WTC11 (cell line): ENCODE results near the gene TM9SF3.

Experiments used
- CBFB ChIP-seq: sonication (generic); formaldehyde crosslinking; IDR thresholded peaks from 2 replicates; pipeline ENCODE4 v1.8.1; 2022; ENCODE audit warnings: mild to moderate bottlenecking, low read depth, missing genetic modification reagents
- CTCF ChIP-seq: fragments of 200-600 bp; IDR thresholded peaks from 2 replicates; pipeline ENCODE4 v1.8.0; 2022; ENCODE audit warnings: antibody characterized with exemption
- HMGXB4 ChIP-seq: sonication (generic); formaldehyde crosslinking; IDR thresholded peaks from 2 replicates; pipeline ENCODE4 v1.8.1; 2023; ENCODE audit warnings: mild to moderate bottlenecking, moderate library complexity, missing genetic modification reagents
- STAT6 ChIP-seq: sonication (generic); formaldehyde crosslinking; conservative IDR thresholded peaks from 2 replicates; pipeline ENCODE4 v1.8.1; 2023; ENCODE audit warnings: mild to moderate bottlenecking, low read depth, missing genetic modification reagents, moderate library complexity
- ZNF121 ChIP-seq: sonication (generic); formaldehyde crosslinking; IDR thresholded peaks from 2 replicates; pipeline ENCODE4 v1.8.0; 2023; ENCODE audit warnings: missing genetic modification reagents

GRCh38 chr10:96473866-96474265 lies 112.9 kb downstream of the TM9SF3 start:
- TF ChIP-seq ZNF121 (CRISPR knock-in tag): no peak
- no peak for TF ChIP-seq CBFB (CRISPR knock-in tag)
- no peak for TF ChIP-seq CTCF
- TF ChIP-seq STAT6 (CRISPR knock-in tag): no peak
- TF ChIP-seq HMGXB4 (CRISPR knock-in tag): no peak
